Measurements from ENCODE around the gene KLHL17.

KLHL17 gene

GRCh38 chr1:924656-925560, 35.5 kb upstream of the KLHL17 start:
- H3K4me3 ChIP-seq (ENCODE audit: low read length) = no peak overlapping the region
- peaks cover 36% of the 10 kb centered on the region for H3K4me1 ChIP-seq (ENCODE audit: control insufficient read depth, insufficient read depth, low read length)
- H3K27me3 ChIP-seq (ENCODE audit: control insufficient read depth, insufficient read depth, low read length) = peaks cover 88% of the 10 kb centered on the region
- no peaks in the 10 kb centered on the region for H3K9me3 ChIP-seq (ENCODE audit: control insufficient read depth, low read length)
- H3K36me3 ChIP-seq (ENCODE audit: control insufficient read depth, insufficient read depth, low read length) = no peaks in the 10 kb centered on the region
- H3K9ac ChIP-seq (ENCODE audit: low read length) = no peak overlapping the region

GRCh38 chr1:925561-926421, 34.6 kb upstream of the KLHL17 start:
- peaks cover 80% of the 10 kb centered on the region for H3K27me3 ChIP-seq (ENCODE audit: control insufficient read depth, insufficient read depth, low read length)
- no peaks in the 10 kb centered on the region for H3K36me3 ChIP-seq (ENCODE audit: control insufficient read depth, insufficient read depth, low read length)
- H3K4me3 ChIP-seq (ENCODE audit: low read length) = no peak overlapping the region
- H3K9ac ChIP-seq (ENCODE audit: low read length) = no peak overlapping the region
- no peaks in the 10 kb centered on the region for H3K9me3 ChIP-seq (ENCODE audit: control insufficient read depth, low read length)
- H3K4me1 ChIP-seq (ENCODE audit: control insufficient read depth, insufficient read depth, low read length) = peaks cover 27% of the 10 kb centered on the region

- Histone ChIP-seq H3K27me3 (ENCODE audit: control insufficient read depth, insufficient read depth, low read length) (peaks cover 71% of the 10 kb centered on the region), H3K9ac (ENCODE audit: low read length) (no peak overlapping the region), H3K4me3 (ENCODE audit: low read length) (no peak overlapping the region), H3K36me3 (ENCODE audit: control insufficient read depth, insufficient read depth, low read length) (no peaks in the 10 kb centered on the region), H3K4me1 (ENCODE audit: control insufficient read depth, insufficient read depth, low read length) (peaks cover 19% of the 10 kb centered on the region), H3K9me3 (ENCODE audit: control insufficient read depth, low read length) (no peaks in the 10 kb centered on the region)
Measured at GRCh38 chr1:927234-927633, 33.1 kb upstream of the KLHL17 start.

GRCh38 chr1:927748-928147, 32.6 kb upstream of the KLHL17 start:
- Histone ChIP-seq H3K4me1 (ENCODE audit: control insufficient read depth, insufficient read depth, low read length) (peaks cover 24% of the 10 kb centered on the region), H3K36me3 (ENCODE audit: control insufficient read depth, insufficient read depth, low read length) (no peaks in the 10 kb centered on the region), H3K4me3 (ENCODE audit: low read length) (no peak overlapping the region), H3K27me3 (ENCODE audit: control insufficient read depth, insufficient read depth, low read length) (peaks cover 71% of the 10 kb centered on the region), H3K9ac (ENCODE audit: low read length) (no peak overlapping the region), H3K9me3 (ENCODE audit: control insufficient read depth, low read length) (no peaks in the 10 kb centered on the region)

GRCh38 chr1:928825-929661, 31.3 kb upstream of the KLHL17 start:
- H3K27me3 ChIP-seq (ENCODE audit: control insufficient read depth, insufficient read depth, low read length) = peaks cover 73% of the 10 kb centered on the region
- no peak overlapping the region for H3K4me3 ChIP-seq (ENCODE audit: low read length)
- no peaks in the 10 kb centered on the region for H3K9me3 ChIP-seq (ENCODE audit: control insufficient read depth, low read length)
- H3K36me3 ChIP-seq (ENCODE audit: control insufficient read depth, insufficient read depth, low read length) = no peaks in the 10 kb centered on the region
- no peak overlapping the region for H3K9ac ChIP-seq (ENCODE audit: low read length)
- peaks cover 27% of the 10 kb centered on the region for H3K4me1 ChIP-seq (ENCODE audit: control insufficient read depth, insufficient read depth, low read length)

GRCh38 chr1:929712-930632, 30.4 kb upstream of the KLHL17 start:
- H3K27me3 ChIP-seq (ENCODE audit: control insufficient read depth, insufficient read depth, low read length) = peaks cover 69% of the 10 kb centered on the region
- no peak overlapping the region for H3K9ac ChIP-seq (ENCODE audit: low read length)
- peaks cover 23% of the 10 kb centered on the region for H3K4me1 ChIP-seq (ENCODE audit: control insufficient read depth, insufficient read depth, low read length)
- H3K4me3 ChIP-seq (ENCODE audit: low read length) = no peak overlapping the region
- no peaks in the 10 kb centered on the region for H3K9me3 ChIP-seq (ENCODE audit: control insufficient read depth, low read length)
- no peaks in the 10 kb centered on the region for H3K36me3 ChIP-seq (ENCODE audit: control insufficient read depth, insufficient read depth, low read length)

- H3K36me3 ChIP-seq (ENCODE audit: control insufficient read depth, insufficient read depth, low read length) = no peaks in the 10 kb centered on the region
Measured at GRCh38 chr1:930633-931138, 29.7 kb upstream of the KLHL17 start.

GRCh38 chr1:931380-932172, 28.8 kb upstream of the KLHL17 start:
- peaks cover 71% of the 10 kb centered on the region for H3K27me3 ChIP-seq (ENCODE audit: control insufficient read depth, insufficient read depth, low read length)
- peaks cover 28% of the 10 kb centered on the region for H3K4me1 ChIP-seq (ENCODE audit: control insufficient read depth, insufficient read depth, low read length)
- no peaks in the 10 kb centered on the region for H3K9me3 ChIP-seq (ENCODE audit: control insufficient read depth, low read length)
- no peaks in the 10 kb centered on the region for H3K36me3 ChIP-seq (ENCODE audit: control insufficient read depth, insufficient read depth, low read length)
- H3K9ac ChIP-seq (ENCODE audit: low read length) = no peak overlapping the region
- no peak overlapping the region for H3K4me3 ChIP-seq (ENCODE audit: low read length)

More at GRCh38 chr1:930633-931138, 29.7 kb upstream of the KLHL17 start:
- Histone ChIP-seq H3K4me1 (ENCODE audit: control insufficient read depth, insufficient read depth, low read length) (peaks cover 29% of the 10 kb centered on the region), H3K27me3 (ENCODE audit: control insufficient read depth, insufficient read depth, low read length) (peaks cover 71% of the 10 kb centered on the region), H3K9me3 (ENCODE audit: control insufficient read depth, low read length) (no peaks in the 10 kb centered on the region), H3K4me3 (ENCODE audit: low read length) (no peak overlapping the region), H3K9ac (ENCODE audit: low read length) (no peak overlapping the region)

GRCh38 chr1:932173-932510, 28.2 kb upstream of the KLHL17 start:
- peaks cover 28% of the 10 kb centered on the region for H3K4me1 ChIP-seq (ENCODE audit: control insufficient read depth, insufficient read depth, low read length)
- no peaks in the 10 kb centered on the region for H3K9me3 ChIP-seq (ENCODE audit: control insufficient read depth, low read length)
- no peak overlapping the region for H3K4me3 ChIP-seq (ENCODE audit: low read length)
- no peaks in the 10 kb centered on the region for H3K36me3 ChIP-seq (ENCODE audit: control insufficient read depth, insufficient read depth, low read length)
- H3K9ac ChIP-seq (ENCODE audit: low read length) = no peak overlapping the region
- H3K27me3 ChIP-seq (ENCODE audit: control insufficient read depth, insufficient read depth, low read length) = peaks cover 70% of the 10 kb centered on the region

- H3K9ac ChIP-seq (ENCODE audit: low read length) = no peak overlapping the region
- H3K27me3 ChIP-seq (ENCODE audit: control insufficient read depth, insufficient read depth, low read length) = peaks cover 65% of the 10 kb centered on the region
- H3K4me3 ChIP-seq (ENCODE audit: low read length) = no peak overlapping the region
- no peaks in the 10 kb centered on the region for H3K9me3 ChIP-seq (ENCODE audit: control insufficient read depth, low read length)
- H3K36me3 ChIP-seq (ENCODE audit: control insufficient read depth, insufficient read depth, low read length) = no peaks in the 10 kb centered on the region
- peaks cover 30% of the 10 kb centered on the region for H3K4me1 ChIP-seq (ENCODE audit: control insufficient read depth, insufficient read depth, low read length)
Measured at GRCh38 chr1:932776-933602, 27.4 kb upstream of the KLHL17 start.
